A549 (cell line): ENCODE data around the gene YPEL1.

Experiments used
- EP300 ChIP-seq, 2 experiments: fragments of >200 bp; sonication (Bioruptor Twin); formaldehyde crosslinking; IDR thresholded peaks; 2 replicates in 1 of 2; 3 replicates in 1 of 2; pipeline ENCODE4 v1.6.1; 2016 to 2017
- MYC ChIP-seq: IDR thresholded peaks from 2 replicates; pipeline ENCODE4 v1.6.1; 2012; ENCODE audit warnings: mild to moderate bottlenecking, inconsistent platforms, low read length, improper control_type of control experiment, borderline replicate concordance
- PHF8 ChIP-seq: fragments of 200-600 bp; sonication (generic); IDR thresholded peaks from 2 replicates; pipeline ENCODE4 v1.6.1; 2016; ENCODE audit warnings: low read depth, mild to moderate bottlenecking, antibody characterized with exemption, moderate library complexity, borderline replicate concordance
- POLR2A ChIP-seq: IDR thresholded peaks from 2 replicates; pipeline ENCODE4 v1.6.1; 2012; ENCODE audit warnings: mild to moderate bottlenecking, low read length
- RAD21 ChIP-seq, 2 experiments: fragments of >200 bp in 1 of 2; sonication (Bioruptor Twin) in 1 of 2; formaldehyde crosslinking in 1 of 2; IDR thresholded peaks in 1 of 2; conservative IDR thresholded peaks in 1 of 2; 2 replicates in 1 of 2; 3 replicates in 1 of 2; pipeline ENCODE4 v1.6.1; 2012 to 2018; ENCODE audit warnings: inconsistent platforms in 1 of 2
- SMC3 ChIP-seq: fragments of >200 bp; sonication (Bioruptor Twin); formaldehyde crosslinking; IDR thresholded peaks from 3 replicates; pipeline ENCODE4 v1.6.1; 2018; ENCODE audit warnings: inconsistent platforms
- SREBF2 ChIP-seq: fragments of 450-650 bp; IDR thresholded peaks from 2 replicates; pipeline ENCODE4 v1.6.1; 2014; ENCODE audit warnings: mild to moderate bottlenecking, moderate library complexity
- TP53 ChIP-seq: fragments of 250-450 bp; sonication (Bioruptor Pico); IDR thresholded peaks from 2 replicates; pipeline ENCODE4 v1.5.0; 2021; ENCODE audit warnings: mild to moderate bottlenecking, moderate library complexity
- USF2 ChIP-seq: fragments of 450-650 bp; IDR thresholded peaks from 2 replicates; pipeline ENCODE4 v1.6.1; 2014; ENCODE audit warnings: antibody characterized with exemption
- ZC3H11A ChIP-seq: fragments of 450-650 bp; IDR thresholded peaks from 2 replicates; pipeline ENCODE4 v1.6.1; 2014; ENCODE audit warnings: antibody characterized with exemption, mild to moderate bottlenecking
- TF ChIP-seq, protein P1 (sequence below): fragments of >200 bp; sonication (Bioruptor Twin); formaldehyde crosslinking; IDR thresholded peaks from 3 replicates; pipeline ENCODE4 v1.5.1; 2016
- TF ChIP-seq, protein P2 (sequence below): IDR thresholded peaks from 2 replicates; pipeline ENCODE4 v1.6.1; 2012

DNA sequence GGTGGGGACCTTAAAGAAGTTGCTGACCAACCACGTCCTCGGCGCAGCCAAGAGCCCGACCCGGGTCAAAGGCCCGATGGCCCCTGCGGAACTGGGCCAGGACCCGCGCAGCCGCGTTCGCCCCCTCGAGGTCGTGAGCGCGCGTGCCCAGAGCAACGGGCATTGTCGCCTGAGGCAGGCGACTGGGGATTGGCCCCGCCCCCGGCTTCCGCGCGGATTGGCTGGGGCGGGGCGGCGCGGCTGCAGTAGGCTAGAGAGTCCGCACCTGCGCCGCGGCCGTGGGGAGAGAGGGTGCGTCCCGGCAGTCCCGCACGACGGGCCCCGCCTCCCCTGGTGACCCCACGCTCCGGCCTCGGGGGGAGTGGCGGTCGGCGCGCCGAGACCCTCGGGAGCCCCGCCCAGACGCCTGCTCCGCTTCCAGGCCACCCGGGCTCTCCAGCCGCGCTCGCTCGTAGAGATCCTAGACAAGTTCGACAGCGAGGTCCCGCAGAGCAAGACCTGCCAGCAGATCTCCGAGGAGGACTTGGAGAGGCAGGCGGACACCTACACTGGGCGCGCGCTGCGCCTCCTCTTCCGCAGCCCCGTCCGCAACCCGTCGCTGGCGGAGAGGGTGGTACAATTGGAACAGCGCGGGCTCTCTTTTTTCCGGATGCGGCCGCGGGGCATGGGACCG lies 78.1 kb downstream of the YPEL1 start:
- TF ChIP-seq EP300 (IDR thresholded peaks at IDR 0.05) (no peak), USF2 (no peak), POLR2A (peak; percentile 21; the same call in 1 of the 2 replicates), TP53 (no peak), RAD21 (conservative IDR thresholded peaks at IDR 0.05 in 1 of 2, IDR thresholded peaks at IDR 0.05 in 1 of 2) (no peak), ZC3H11A (no peak), MYC (no peak), SMC3 (no peak), PHF8 (peak; percentile 18; the same call in 1 of the 2 replicates), SREBF2 (no peak)
- TF ChIP-seq, protein P1, sequence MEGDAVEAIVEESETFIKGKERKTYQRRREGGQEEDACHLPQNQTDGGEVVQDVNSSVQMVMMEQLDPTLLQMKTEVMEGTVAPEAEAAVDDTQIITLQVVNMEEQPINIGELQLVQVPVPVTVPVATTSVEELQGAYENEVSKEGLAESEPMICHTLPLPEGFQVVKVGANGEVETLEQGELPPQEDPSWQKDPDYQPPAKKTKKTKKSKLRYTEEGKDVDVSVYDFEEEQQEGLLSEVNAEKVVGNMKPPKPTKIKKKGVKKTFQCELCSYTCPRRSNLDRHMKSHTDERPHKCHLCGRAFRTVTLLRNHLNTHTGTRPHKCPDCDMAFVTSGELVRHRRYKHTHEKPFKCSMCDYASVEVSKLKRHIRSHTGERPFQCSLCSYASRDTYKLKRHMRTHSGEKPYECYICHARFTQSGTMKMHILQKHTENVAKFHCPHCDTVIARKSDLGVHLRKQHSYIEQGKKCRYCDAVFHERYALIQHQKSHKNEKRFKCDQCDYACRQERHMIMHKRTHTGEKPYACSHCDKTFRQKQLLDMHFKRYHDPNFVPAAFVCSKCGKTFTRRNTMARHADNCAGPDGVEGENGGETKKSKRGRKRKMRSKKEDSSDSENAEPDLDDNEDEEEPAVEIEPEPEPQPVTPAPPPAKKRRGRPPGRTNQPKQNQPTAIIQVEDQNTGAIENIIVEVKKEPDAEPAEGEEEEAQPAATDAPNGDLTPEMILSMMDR, result no peak
- TF ChIP-seq, protein P2, sequence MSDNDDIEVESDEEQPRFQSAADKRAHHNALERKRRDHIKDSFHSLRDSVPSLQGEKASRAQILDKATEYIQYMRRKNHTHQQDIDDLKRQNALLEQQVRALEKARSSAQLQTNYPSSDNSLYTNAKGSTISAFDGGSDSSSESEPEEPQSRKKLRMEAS, result peak; percentile 65; the same call in 1 of the 2 replicates
